H1 (cell line): ENCODE results near the gene NR2F6. TPM values are rescaled to one million over a fixed set of nuclear protein-coding genes. Genes with fewer than 3 reads are reported as not detected.

Experiments
- ASH2L ChIP-seq: fragments of 200-600, 300-600 bp; sonication (generic); IDR thresholded peaks from one replicate; pipeline ENCODE4 v1.7.1; 2017; ENCODE audit warnings: low read length
- BACH1 ChIP-seq: IDR thresholded peaks from 2 replicates; pipeline ENCODE4 v1.6.1; 2012; ENCODE audit warnings: low read length, improper control_type of control experiment
- CBX5 ChIP-seq: fragments of 300-800, 300-1000 bp; sonication (generic); IDR thresholded peaks from 2 replicates; pipeline ENCODE4 v1.7.1; 2016; ENCODE audit warnings: antibody characterized with exemption, low read length, low read depth
- CHD1 ChIP-seq: IDR thresholded peaks from 2 replicates; pipeline ENCODE4 v1.6.1; 2012; ENCODE audit warnings: low read depth, low read length, improper control_type of control experiment
- CREB1 ChIP-seq: IDR thresholded peaks from 2 replicates; pipeline ENCODE4 v1.6.1; 2012; ENCODE audit warnings: inconsistent platforms
- CTBP2 ChIP-seq: IDR thresholded peaks from 2 replicates; pipeline ENCODE4 v1.7.0; 2011; ENCODE audit warnings: borderline replicate concordance, mild to moderate bottlenecking, moderate library complexity, mixed read lengths, low read length; ENCODE audit not compliant: insufficient read depth, insufficient read length
- FOSL1 ChIP-seq: IDR thresholded peaks from 2 replicates; pipeline ENCODE4 v1.6.1; 2011; ENCODE audit warnings: mild to moderate bottlenecking, low read depth, low read length, moderate library complexity; ENCODE audit not compliant: insufficient read depth
- GTF2F1 ChIP-seq: IDR thresholded peaks from 2 replicates; pipeline ENCODE4 v1.6.1; 2012; ENCODE audit warnings: low read depth, low read length, improper control_type of control experiment, borderline replicate concordance
- HDAC6 ChIP-seq: IDR thresholded peaks from one replicate; pipeline ENCODE4 v1.7.1; 2012; ENCODE audit warnings: low read depth, mild to moderate bottlenecking, inconsistent platforms, low read length, moderate library complexity
- JUND ChIP-seq: IDR thresholded peaks from 2 replicates; pipeline ENCODE4 v1.6.1; 2011; ENCODE audit warnings: mild to moderate bottlenecking, improper control_type of control experiment, low read length
- NANOG ChIP-seq: IDR thresholded peaks from 2 replicates; pipeline ENCODE4 v1.6.1; 2011; ENCODE audit warnings: low read length, low read depth, mild to moderate bottlenecking, inconsistent platforms; ENCODE audit not compliant: insufficient read depth, poor library complexity, severe bottlenecking
- NRF1 ChIP-seq: IDR thresholded peaks from 2 replicates; pipeline ENCODE4 v1.6.1; 2011; ENCODE audit warnings: mild to moderate bottlenecking, low read depth, low read length, improper control_type of control experiment
- POLR2AphosphoS5 ChIP-seq: IDR thresholded peaks from 2 replicates; pipeline ENCODE4 v1.6.1; 2011; ENCODE audit warnings: low read depth, low read length
- RAD21 ChIP-seq, 2 experiments: IDR thresholded peaks in 1 of 2; conservative IDR thresholded peaks in 1 of 2; 2 replicates each; pipeline ENCODE4 v1.6.1; 2011; ENCODE audit warnings: low read depth in 2 of 2, low read length in 2 of 2, improper control_type of control experiment in 1 of 2, inconsistent platforms in 1 of 2, mild to moderate bottlenecking in 1 of 2, moderate library complexity in 1 of 2
- RBBP5 ChIP-seq: IDR thresholded peaks from 2 replicates; pipeline ENCODE4 v1.7.1; 2012; ENCODE audit warnings: low read depth, mild to moderate bottlenecking, inconsistent platforms, low read length, moderate library complexity, borderline replicate concordance
- RFX5 ChIP-seq: IDR thresholded peaks from 2 replicates; pipeline ENCODE4 v1.6.1; 2011; ENCODE audit warnings: low read depth, low read length, improper control_type of control experiment, borderline replicate concordance
- RNF2 ChIP-seq: fragments of 200-900, 300-1000 bp; sonication (generic); IDR thresholded peaks from 2 replicates; pipeline ENCODE4 v1.7.1; 2016; ENCODE audit warnings: borderline replicate concordance, low read depth, mild to moderate bottlenecking, antibody characterized with exemption, low read length; ENCODE audit not compliant: poor library complexity, severe bottlenecking; ENCODE audit errors: missing control alignments
- SIRT6 ChIP-seq: IDR thresholded peaks from one replicate; pipeline ENCODE4 v1.7.1; 2012; ENCODE audit warnings: low read length, inconsistent platforms
- TAF1 ChIP-seq: IDR thresholded peaks from 2 replicates; pipeline ENCODE4 v1.6.1; 2011; ENCODE audit warnings: mild to moderate bottlenecking, low read depth, low read length
- TCF12 ChIP-seq: IDR thresholded peaks from 2 replicates; pipeline ENCODE4 v1.6.1; 2011; ENCODE audit warnings: low read depth, mild to moderate bottlenecking, low read length
- polyA plus RNA-seq, 7 experiments: library from polyadenylated mRNA; depleted of rRNA in 3 of 7; stranded (reverse) in 5 of 7; unstranded in 2 of 7; fragments of >200 nt in 5 of 7; fragments of 200-250 nt in 2 of 7; gene quantifications; 1 replicate in 5 of 7; 2 replicates in 1 of 7; 4 replicates in 1 of 7; pipeline versions ENCODE4 v1.2.1 to v1.2.3, GENCODE V29; 2011 to 2013; ENCODE audit warnings: missing spikeins in 2 of 7, mixed read lengths in 2 of 7
- total RNA-seq: library from RNA; stranded (reverse); fragmentation: NEBNext Ultra II Directional; extraction: Animal tissue kit (Norgen Biotek cat#: 25700); gene quantifications from 2 replicates; pipeline ENCODE4 v1.2.1, GENCODE V29; 2021
- TF ChIP-seq, protein P1 (sequence below): IDR thresholded peaks from 2 replicates; pipeline ENCODE4 v1.6.1; 2012; ENCODE audit warnings: inconsistent platforms
- TF ChIP-seq, protein P2 (sequence below): IDR thresholded peaks from 2 replicates; pipeline ENCODE4 v1.6.1; 2012; ENCODE audit warnings: low read length, inconsistent platforms

Gene NR2F6
- total and polyA plus RNA-seq, 2 of the 8 experiments (the other 6 are each of a cell fraction or from before 2014, with no cell fraction given): 99.7 to 114 TPM

DNA sequence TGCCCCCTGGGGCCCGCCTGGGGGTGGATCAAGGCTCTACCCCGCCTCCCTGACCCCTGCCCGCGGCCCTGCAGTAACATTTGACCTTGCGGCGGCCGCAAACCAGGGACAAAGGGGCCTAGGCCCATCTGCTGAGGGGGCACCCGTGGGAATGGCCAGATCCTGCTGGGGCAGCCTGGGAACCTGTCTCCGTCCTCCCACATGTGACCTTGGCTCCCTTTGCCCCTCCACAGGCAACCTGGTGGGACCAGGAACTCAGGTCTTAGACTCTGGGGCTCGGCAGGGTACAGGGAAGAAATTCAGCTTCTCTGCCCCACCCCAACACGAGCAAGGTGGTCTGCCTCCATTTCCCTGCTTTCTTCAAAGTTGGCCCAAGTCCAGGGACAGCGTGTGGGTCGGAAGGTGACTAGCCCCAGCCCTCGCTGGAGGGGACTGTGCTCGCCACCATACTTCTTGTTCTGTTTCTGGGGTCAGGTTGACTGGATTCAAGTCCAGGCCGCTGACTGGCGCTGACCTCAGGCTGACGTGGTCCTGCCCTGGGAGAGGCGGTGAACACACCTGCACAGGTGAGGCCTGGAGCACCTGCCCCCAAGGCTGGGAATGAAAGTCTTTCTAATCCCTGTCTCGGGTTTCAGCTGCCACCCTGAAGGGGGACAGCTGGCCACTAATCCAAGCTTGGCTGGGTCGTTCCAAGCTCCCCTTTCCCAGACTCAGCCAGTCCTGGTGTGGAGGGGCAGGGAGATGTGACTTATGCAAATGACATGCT is 2.5 kb upstream of the NR2F6 start (continued):
- TF ChIP-seq, protein P1, sequence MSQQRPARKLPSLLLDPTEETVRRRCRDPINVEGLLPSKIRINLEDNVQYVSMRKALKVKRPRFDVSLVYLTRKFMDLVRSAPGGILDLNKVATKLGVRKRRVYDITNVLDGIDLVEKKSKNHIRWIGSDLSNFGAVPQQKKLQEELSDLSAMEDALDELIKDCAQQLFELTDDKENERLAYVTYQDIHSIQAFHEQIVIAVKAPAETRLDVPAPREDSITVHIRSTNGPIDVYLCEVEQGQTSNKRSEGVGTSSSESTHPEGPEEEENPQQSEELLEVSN: no peak
- TF ChIP-seq CREB1 (peak; percentile 74), NRF1 (no peak), HDAC6 (no peak), GTF2F1 (no peak), ASH2L (no peak), CBX5 (no peak), SIRT6 (no peak), RBBP5 (0 out of 2 replicates have a peak, but pooled peaks have one; percentile 43), CTBP2 (no peak), NANOG (no peak), BACH1 (no peak), FOSL1 (no peak), RAD21 (IDR thresholded peaks at IDR 0.05 in 1 of 2, conservative IDR thresholded peaks at IDR 0.05 in 1 of 2; ENCODE audit: low read depth in 2 of 2, low read length in 2 of 2) (no peak), POLR2AphosphoS5 (peak; percentile 74; the same call in 1 of the 2 replicates), JUND (no peak), TAF1 (peak; percentile 58; the same call in 1 of the 2 replicates), TCF12 (peak; percentile 87), RFX5 (no peak), RNF2 (no peak), CHD1 (no peak)
- TF ChIP-seq, protein P2, sequence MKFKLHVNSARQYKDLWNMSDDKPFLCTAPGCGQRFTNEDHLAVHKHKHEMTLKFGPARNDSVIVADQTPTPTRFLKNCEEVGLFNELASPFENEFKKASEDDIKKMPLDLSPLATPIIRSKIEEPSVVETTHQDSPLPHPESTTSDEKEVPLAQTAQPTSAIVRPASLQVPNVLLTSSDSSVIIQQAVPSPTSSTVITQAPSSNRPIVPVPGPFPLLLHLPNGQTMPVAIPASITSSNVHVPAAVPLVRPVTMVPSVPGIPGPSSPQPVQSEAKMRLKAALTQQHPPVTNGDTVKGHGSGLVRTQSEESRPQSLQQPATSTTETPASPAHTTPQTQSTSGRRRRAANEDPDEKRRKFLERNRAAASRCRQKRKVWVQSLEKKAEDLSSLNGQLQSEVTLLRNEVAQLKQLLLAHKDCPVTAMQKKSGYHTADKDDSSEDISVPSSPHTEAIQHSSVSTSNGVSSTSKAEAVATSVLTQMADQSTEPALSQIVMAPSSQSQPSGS: no peak
